ENCODE data around the gene DCAF11.

DNA sequence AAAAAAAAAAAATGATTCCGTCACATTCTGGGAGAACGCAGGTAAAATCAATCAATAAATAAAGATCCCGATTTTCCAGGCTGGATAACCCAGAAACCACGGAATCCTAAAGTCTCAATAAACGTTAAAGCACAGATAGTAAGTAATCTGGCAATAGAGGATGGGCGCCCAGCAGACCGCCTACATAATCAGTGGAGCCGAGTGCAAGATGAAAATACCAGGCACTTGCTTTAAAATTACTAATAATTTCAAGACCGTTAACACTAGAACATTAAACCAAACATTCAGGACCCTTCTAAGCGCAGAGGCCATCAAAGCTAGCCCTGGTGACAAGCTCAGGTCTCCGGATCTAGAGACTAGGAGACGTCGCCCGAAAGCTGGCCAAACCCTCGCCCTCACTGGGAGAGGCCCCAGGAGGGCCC is 1.2 kb upstream of the DCAF11 start:
- TF ChIP-seq, protein P1, sequence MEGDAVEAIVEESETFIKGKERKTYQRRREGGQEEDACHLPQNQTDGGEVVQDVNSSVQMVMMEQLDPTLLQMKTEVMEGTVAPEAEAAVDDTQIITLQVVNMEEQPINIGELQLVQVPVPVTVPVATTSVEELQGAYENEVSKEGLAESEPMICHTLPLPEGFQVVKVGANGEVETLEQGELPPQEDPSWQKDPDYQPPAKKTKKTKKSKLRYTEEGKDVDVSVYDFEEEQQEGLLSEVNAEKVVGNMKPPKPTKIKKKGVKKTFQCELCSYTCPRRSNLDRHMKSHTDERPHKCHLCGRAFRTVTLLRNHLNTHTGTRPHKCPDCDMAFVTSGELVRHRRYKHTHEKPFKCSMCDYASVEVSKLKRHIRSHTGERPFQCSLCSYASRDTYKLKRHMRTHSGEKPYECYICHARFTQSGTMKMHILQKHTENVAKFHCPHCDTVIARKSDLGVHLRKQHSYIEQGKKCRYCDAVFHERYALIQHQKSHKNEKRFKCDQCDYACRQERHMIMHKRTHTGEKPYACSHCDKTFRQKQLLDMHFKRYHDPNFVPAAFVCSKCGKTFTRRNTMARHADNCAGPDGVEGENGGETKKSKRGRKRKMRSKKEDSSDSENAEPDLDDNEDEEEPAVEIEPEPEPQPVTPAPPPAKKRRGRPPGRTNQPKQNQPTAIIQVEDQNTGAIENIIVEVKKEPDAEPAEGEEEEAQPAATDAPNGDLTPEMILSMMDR (tag by site-specific recombination; IDR thresholded peaks at IDR 0.05) = no peak
- no peak for TF ChIP-seq PATZ1 (tag by site-specific recombination; IDR thresholded peaks at IDR 0.05)
- TF ChIP-seq, protein P2, sequence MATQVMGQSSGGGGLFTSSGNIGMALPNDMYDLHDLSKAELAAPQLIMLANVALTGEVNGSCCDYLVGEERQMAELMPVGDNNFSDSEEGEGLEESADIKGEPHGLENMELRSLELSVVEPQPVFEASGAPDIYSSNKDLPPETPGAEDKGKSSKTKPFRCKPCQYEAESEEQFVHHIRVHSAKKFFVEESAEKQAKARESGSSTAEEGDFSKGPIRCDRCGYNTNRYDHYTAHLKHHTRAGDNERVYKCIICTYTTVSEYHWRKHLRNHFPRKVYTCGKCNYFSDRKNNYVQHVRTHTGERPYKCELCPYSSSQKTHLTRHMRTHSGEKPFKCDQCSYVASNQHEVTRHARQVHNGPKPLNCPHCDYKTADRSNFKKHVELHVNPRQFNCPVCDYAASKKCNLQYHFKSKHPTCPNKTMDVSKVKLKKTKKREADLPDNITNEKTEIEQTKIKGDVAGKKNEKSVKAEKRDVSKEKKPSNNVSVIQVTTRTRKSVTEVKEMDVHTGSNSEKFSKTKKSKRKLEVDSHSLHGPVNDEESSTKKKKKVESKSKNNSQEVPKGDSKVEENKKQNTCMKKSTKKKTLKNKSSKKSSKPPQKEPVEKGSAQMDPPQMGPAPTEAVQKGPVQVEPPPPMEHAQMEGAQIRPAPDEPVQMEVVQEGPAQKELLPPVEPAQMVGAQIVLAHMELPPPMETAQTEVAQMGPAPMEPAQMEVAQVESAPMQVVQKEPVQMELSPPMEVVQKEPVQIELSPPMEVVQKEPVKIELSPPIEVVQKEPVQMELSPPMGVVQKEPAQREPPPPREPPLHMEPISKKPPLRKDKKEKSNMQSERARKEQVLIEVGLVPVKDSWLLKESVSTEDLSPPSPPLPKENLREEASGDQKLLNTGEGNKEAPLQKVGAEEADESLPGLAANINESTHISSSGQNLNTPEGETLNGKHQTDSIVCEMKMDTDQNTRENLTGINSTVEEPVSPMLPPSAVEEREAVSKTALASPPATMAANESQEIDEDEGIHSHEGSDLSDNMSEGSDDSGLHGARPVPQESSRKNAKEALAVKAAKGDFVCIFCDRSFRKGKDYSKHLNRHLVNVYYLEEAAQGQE (tag by site-specific recombination; IDR thresholded peaks at IDR 0.05) = no peak
- no peak for TF ChIP-seq FEZF1 (tag by site-specific recombination; IDR thresholded peaks at IDR 0.05)
- TF ChIP-seq, protein P3, sequence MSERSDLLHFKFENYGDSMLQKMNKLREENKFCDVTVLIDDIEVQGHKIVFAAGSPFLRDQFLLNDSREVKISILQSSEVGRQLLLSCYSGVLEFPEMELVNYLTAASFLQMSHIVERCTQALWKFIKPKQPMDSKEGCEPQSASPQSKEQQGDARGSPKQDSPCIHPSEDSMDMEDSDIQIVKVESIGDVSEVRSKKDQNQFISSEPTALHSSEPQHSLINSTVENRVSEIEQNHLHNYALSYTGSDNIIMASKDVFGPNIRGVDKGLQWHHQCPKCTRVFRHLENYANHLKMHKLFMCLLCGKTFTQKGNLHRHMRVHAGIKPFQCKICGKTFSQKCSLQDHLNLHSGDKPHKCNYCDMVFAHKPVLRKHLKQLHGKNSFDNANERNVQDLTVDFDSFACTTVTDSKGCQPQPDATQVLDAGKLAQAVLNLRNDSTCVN (tag by site-specific recombination; optimal IDR thresholded peaks at IDR 0.05) = no peak
- no peak for TF ChIP-seq ZNF555 (tag by site-specific recombination; conservative IDR thresholded peaks at IDR 0.05)
- TF ChIP-seq ZNF211 (tag by site-specific recombination; IDR thresholded peaks at IDR 0.05; ENCODE audit: low read depth) = no peak
- no peak for TF ChIP-seq BCL11A (tag by site-specific recombination; IDR thresholded peaks at IDR 0.05; ENCODE audit: low read depth)
